ENCODE data around the gene EPSTI1.
"Not testable (repeated sequence)": the region's sequence is repeated elsewhere in the genome, so short reads cannot be mapped to it uniquely, and the experiment has no call there.

EPSTI1 gene

DNA sequence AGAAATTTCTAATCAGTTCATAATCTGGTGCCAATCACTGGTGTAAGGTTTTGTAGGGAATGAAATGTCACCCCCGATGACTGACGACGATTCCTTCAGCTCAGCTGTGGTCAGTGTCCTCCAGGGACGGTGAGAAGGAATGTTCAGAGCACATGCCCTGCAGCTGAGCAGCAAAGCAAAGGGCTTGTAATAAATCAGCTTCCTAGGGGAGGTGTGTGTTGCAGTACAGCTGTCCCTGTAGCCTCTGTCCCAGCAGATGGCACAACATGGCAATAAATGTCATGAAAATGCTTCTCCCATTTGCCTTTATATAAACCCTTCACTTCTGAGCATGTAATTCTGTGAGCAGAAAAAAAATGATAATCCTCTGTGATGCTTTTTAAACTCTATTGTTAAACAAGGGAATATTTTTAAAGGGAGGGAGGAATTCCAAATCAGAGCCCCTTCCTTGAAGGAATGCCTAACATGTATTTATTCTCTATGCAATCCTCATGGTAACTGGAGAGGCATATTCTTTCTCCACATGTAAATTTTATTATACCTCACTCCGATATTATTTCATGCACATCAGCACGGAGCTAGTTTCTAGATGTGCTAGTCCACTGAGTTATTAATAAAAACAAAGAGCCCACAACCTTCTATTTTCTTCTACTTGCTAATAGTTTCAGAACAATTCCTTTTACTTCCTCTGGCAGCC is 108.1 kb downstream of the EPSTI1 start:
- peak; percentile 70 for DNase-seq

DNA sequence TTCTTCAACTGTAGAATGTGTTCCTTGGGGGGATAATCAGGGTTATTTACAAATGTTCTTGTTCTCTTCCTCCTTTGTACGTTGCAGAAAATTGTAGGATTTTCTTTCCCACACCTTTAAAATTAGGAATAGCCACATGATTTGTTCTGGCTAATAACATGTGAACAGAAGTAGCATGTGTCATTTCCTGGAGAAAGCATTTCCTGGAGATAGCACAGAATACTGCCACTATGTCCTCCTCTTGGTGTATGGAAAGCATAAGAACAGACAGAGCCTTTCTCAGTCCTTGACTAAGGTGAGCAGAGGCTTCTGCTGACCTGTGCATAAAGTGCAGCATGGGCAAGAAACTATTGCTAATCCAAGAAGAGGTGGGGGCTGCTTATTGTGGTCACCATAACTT is 108.9 kb downstream of the EPSTI1 start:
- DNase-seq, result peak; percentile 35

- no peak for DNase-seq
Measured at GRCh38 chr13:42880056-42880605, 111.9 kb downstream of the EPSTI1 start.

DNA sequence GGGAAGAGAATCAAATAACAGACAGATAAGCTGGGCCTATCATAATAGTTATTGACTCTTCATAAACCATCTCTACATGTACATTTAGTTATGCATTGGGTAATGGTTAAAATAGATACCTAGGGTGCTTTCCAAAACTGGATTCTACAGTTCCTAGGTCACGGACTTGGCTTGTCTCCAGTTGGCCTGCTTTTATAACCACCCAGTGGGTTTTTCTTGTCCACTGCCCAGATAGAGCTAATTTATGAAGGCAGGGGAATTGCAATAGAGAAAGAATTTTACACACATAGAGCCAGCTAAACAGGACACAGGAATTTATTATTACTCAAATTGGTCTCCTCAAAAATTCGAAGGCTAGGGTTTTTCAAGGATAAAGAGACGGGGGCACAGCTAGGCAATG is 113.3 kb downstream of the EPSTI1 start:
- no peak for DNase-seq

- peak; percentile 79 for DNase-seq
Measured at GRCh38 chr13:42876887-42877545, 115.0 kb downstream of the EPSTI1 start.

DNA sequence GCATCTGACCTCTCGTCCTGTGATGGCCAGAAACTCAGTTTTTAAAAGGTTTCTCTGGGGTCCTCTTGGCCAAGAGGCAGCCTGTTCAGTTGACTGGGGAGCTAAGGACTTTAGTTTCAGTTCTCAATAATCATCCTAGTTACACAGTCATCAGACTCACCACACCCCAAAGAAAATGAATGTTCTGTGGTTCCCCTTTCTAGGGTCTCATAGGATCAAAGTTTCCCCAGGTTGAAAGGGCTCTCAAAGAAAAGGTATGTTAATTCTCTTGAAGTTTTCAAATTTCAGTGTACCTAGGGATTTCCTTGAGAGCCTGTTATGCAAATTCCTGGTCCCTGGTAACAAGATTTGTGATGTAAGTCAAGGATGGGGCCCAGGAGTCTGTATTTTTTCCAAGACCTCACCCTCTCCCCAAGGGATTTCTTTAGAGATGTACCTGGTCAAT is 115.7 kb downstream of the EPSTI1 start:
- no peak for DNase-seq

DNA sequence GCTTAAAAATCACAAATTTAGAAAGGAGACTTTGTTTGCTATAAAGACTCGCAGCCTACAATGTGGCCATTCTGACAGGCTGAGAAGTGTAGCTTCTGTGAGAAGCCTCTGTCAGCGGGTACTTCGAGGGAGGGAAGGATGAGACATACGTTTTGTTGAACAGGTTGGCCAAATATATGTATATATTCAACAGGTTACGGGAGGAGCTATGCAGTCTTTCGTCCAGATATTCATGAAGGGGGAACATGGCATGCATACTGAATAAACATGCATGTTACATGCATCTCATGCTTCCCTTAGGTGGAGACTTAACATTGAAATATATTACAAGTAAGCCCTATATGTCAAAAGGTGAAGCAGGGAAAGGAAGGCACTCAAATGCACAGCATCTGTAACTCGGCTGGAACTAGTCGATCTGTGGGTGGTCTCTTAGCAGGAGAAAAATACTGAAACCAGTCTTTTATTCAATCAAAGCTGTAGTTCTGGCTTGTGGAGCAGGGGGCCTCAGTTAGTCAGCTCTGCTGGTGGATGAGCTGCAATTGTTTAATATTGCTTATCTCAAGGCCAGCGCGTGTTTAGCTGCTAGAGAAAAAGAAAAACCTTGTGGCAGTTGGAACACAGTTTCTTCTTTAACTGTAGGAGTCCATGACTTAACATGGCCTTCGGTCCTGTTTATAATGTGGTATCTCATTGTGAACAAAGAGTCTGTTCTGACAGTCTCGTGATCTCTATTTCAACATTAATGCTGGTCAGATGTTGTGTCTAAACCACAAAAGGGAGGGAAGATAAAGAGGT is 116.4 kb downstream of the EPSTI1 start:
- no peak for DNase-seq

- no peak for DNase-seq
Measured at GRCh38 chr13:42874221-42874620, 117.8 kb downstream of the EPSTI1 start.

DNA sequence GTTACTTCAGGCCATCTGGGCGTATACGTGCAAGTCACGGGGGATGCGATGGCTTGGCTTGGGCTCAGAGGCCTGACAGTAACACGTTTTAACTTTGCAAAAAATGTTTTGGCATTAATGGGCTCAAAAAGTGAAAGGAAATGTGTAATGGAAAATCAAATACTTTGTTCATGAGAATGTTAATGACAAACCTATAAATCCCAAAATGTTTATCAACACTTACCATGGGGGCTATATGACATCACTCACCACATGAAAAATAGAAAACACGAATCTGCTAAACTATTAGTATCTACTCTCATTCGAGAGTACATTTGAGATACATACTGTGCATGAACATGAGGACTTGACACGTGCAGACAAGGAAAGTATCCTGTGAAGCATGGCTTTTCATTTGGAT is 119.0 kb downstream of the EPSTI1 start:
- DNase-seq, result no peak

GRCh38 chr13:42867232-42867631 is 124.8 kb downstream of the EPSTI1 start:
- DNase-seq, result no peak

- DNase-seq, result no peak
Measured at GRCh38 chr13:42865768-42866102, 126.3 kb downstream of the EPSTI1 start.

DNA sequence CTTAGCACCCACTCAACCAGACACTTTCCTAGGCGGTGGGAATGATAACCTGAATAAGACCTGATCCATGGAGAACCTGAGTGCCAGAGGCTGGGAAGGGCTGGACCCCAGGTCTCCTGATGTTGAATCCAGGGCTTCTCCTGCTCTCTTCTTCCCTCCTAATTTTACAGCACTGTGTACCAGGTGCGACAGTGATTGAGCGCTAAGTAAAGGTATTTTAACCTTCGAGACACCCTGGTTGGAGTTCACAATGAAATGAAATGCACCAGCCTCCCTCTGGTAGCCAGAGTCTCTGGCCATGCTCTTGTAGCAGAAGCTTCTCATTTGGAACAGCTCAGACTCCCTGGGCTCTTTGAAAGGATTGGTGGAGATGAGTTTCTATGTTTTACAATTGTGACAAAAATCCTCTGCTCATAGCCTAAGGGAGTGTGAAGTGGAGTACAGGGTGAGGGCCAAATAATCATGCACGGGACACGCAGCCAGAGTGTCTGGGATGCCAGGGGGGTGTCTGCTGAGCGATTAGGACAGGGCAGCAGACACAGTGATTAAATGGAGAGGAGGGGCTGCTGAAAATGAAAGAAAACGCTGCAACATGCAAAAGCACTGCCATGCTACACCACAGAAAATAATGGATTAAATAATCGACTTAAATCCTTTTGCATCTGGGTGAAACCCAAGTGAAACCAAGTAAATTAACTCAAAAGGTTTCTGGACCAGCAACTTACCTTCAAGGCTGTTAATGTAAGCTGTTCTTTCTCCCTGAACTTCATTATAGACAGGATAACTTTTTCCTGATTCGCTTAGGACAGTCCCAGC is 126.9 kb downstream of the EPSTI1 start:
- no peak for DNase-seq

DNA sequence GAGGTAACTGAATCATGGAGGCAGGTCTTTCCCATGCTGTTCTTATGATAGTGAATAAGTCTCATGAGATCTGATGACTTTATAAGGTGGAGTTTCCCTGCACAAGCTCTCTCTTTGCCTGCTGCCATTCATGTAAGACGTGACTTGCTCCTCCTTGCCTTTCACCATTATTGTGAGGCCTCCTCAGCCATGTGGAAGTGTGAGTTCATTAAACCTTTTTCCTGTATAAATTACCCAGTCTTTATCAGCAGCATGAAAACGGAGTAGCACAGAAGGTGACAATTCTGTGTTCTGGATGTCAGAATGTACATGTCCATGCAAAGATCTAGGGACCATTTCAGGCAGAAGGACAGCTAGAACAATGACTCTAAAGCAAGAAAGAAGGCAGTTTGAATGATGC is 129.7 kb downstream of the EPSTI1 start:
- DNase-seq, result not testable (repeated sequence)

DNA sequence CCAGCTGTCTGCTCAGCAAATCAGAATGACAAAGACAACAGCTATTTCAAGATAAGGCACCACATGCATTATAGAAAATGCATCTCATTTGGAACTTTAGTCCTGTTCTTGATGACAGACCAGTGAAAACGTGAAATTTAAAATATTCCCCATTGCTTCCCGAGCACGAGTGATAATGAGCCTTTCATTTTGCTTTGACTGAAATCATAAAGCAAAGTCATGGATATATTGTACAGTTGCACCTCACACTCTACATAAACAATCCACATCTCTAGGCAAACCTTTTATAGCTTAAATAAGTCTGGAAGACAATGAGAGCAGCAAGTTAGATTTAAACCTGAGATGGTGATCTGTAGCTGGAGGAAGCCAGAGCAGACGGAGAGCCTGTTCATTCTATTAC is 131.6 kb downstream of the EPSTI1 start:
- no peak for DNase-seq

- no peak for DNase-seq
Measured at GRCh38 chr13:42859760-42860159, 132.3 kb downstream of the EPSTI1 start.

- DNase-seq, result no peak
Measured at GRCh38 chr13:42855410-42855809, 136.6 kb downstream of the EPSTI1 start.

GRCh38 chr13:42852136-42852535 is 139.9 kb downstream of the EPSTI1 start:
- DNase-seq, result no peak

DNA sequence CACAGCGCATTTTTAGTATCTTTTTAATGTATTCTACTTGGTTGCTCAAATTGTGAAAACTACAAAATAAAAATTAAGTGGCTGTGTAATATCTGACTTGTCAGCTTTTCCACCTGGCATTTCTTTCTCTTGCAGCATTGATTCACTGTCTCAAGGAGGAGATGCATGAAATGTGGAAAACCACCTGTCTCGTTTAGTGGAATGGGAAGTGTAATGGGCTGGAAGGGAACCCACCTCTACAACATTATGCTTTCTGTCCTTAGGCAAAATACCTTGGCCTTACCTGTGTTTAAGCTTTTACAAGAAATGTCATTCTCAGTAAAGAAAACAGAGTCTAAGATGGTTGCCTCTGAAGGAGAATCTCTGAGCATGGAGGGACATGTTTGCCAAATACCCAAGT is 142.8 kb downstream of the EPSTI1 start:
- no peak for DNase-seq

- no peak for DNase-seq
Measured at GRCh38 chr13:42847891-42848663, 144.0 kb downstream of the EPSTI1 start.

DNA sequence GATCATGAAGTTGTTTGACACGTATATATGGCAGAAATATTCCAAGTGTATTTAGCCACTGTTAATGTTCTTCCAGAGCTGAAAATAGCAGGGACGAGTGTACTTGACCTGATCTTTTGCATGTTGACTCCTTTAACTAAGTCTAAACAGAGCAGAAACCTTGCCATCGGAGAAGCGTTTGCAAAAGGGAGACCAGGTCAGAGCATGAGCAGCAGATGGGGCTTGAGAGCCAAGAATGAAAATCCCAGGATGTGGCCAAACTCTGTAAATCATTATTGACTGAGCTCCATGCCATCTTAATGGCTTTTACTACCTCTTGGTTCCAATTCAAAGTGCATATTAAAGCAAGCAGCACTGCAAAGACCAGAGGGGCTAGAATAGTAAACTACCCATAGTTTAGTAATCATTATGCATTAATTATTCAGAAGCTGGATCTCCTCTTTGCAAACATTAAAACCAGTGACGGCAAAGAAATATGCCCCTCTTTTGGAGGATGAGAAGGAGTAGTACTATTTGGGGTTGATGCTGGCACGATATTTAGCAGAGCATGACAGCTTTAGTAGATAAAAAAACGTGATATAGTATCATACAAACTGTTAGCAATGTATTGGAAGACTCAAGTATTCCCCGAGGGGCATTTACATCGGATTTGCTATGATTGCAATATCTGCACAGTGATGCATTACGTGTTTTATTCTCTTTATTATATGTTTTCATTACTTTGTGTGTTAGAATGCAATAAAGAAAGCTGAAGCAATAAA is 154.9 kb downstream of the EPSTI1 start:
- DNase-seq, result peak; percentile 82
